Endothelial cell of umbilical vein (primary cell): ENCODE results near the gene DPH1. TPM values are rescaled to one million over a fixed set of nuclear protein-coding genes. Genes with fewer than 3 reads are reported as not detected.
A peak's percentile ranks its signal among the peaks of the same experiment; 100 is the strongest.

ENCODE experiments used
- BruUV-seq: library from RNA; stranded (reverse); fragments of 400-500 nt; replicated peaks from 2 replicates; lab custom pipeline; 2021; lab: Mats Ljungman, UMichigan
- CTCF ChIA-PET: fragments of 300-600, 350-600 bp; sonication (Branson Sonifier 250); formaldehyde crosslinking; loops from one replicate; lab custom pipeline; 2021; ENCODE audit warnings: antibody characterized with exemption, inconsistent platforms; lab: Charles Lee
- POLR2A ChIA-PET: fragments of 300-600, 350-600 bp; sonication (Branson Sonifier 250); formaldehyde crosslinking; loops from one replicate; lab custom pipeline; 2021; ENCODE audit warnings: antibody characterized with exemption, inconsistent platforms; lab: Charles Lee
- DNase-seq: peaks from one replicate; pipeline ENCODE4 v3.0.0-alpha.2; 2011; ENCODE audit warnings: low read depth, low spot score
- FAIRE-seq: peaks from 2 replicates; lab custom pipeline; 2011; peaks lifted over from hg19 to GRCh38; lab: Jason Lieb, UNC
- H2AFZ ChIP-seq: 2 replicates; pipeline ENCODE4 v1.6.0; 2012; ENCODE audit warnings: low read depth, low read length, control low read depth, inconsistent platforms
- H3K27ac ChIP-seq: 2 replicates; pipeline ENCODE4 v1.5.1; 2011; ENCODE audit warnings: low read depth, mild to moderate bottlenecking, control low read depth, low read length, moderate library complexity; ENCODE audit not compliant: insufficient read depth
- H3K27me3 ChIP-seq, 2 experiments: 2 replicates each; pipeline versions ENCODE4 v1.6.0 to v1.6.1; 2011; ENCODE audit warnings: low read length in 2 of 2, mixed read lengths in 1 of 2; ENCODE audit not compliant: control insufficient read depth in 2 of 2, insufficient read depth in 2 of 2
- H3K36me3 ChIP-seq, 2 experiments: 2 replicates in 1 of 2; 3 replicates in 1 of 2; pipeline ENCODE4 v1.5.1; 2011; ENCODE audit warnings: low read length in 2 of 2, mild to moderate bottlenecking in 1 of 2, moderate library complexity in 1 of 2; ENCODE audit not compliant: control insufficient read depth in 2 of 2, insufficient read depth in 2 of 2; ENCODE audit errors: extremely low read depth in 1 of 2
- H3K4me1 ChIP-seq: 3 replicates; pipeline ENCODE4 v1.5.1; 2011; ENCODE audit warnings: mild to moderate bottlenecking, low read length; ENCODE audit not compliant: control insufficient read depth, insufficient read depth; ENCODE audit errors: extremely low read depth
- H3K4me2 ChIP-seq: 2 replicates; pipeline ENCODE4 v1.6.1; 2011; ENCODE audit warnings: low read length, control low read depth, mixed read lengths; ENCODE audit not compliant: insufficient read depth
- H3K4me3 ChIP-seq, 3 experiments: fragments of 200-600 bp in 1 of 3; sonication (generic), shearing (Covaris generic) in 1 of 3; replicated peaks in 1 of 3; 2 replicates each; pipeline ENCODE4 v1.5.1; 2011 to 2016; ENCODE audit warnings: control low read depth in 3 of 3, low read length in 3 of 3, mild to moderate bottlenecking in 2 of 3, inconsistent platforms in 1 of 3, low read depth in 1 of 3, moderate library complexity in 1 of 3; ENCODE audit not compliant: insufficient read depth in 1 of 3
- H3K79me2 ChIP-seq: 2 replicates; pipeline ENCODE4 v1.6.0; 2012; ENCODE audit warnings: low read length, inconsistent platforms; ENCODE audit not compliant: control insufficient read depth, insufficient read depth
- H3K9ac ChIP-seq: replicated peaks from 2 replicates; pipeline ENCODE3; 2011; ENCODE audit warnings: low read length, control low read depth; ENCODE audit not compliant: insufficient read depth; ENCODE audit errors: extremely low read depth
- H3K9me1 ChIP-seq: replicated peaks from 3 replicates; pipeline ENCODE4 v1.6.0; 2011; ENCODE audit warnings: mild to moderate bottlenecking, low read length; ENCODE audit not compliant: control insufficient read depth, insufficient read depth; ENCODE audit errors: extremely low read depth
- H3K9me3 ChIP-seq: replicated peaks from 2 replicates; pipeline ENCODE4 v1.5.1; 2012; ENCODE audit warnings: low read length, inconsistent platforms; ENCODE audit not compliant: control insufficient read depth, insufficient read depth
- H4K20me1 ChIP-seq: replicated peaks from 2 replicates; pipeline ENCODE3; 2011; ENCODE audit warnings: mild to moderate bottlenecking, low read length; ENCODE audit not compliant: control insufficient read depth, insufficient read depth; ENCODE audit errors: extremely low read depth
- EZH2 ChIP-seq: IDR thresholded peaks from 2 replicates; pipeline ENCODE4 v1.6.1; 2012; ENCODE audit warnings: borderline replicate concordance, low read depth, mild to moderate bottlenecking, moderate library complexity, low read length, inconsistent platforms; ENCODE audit not compliant: severe bottlenecking
- MYC ChIP-seq: IDR thresholded peaks from one replicate; pipeline ENCODE4 v1.6.1; 2011; ENCODE audit warnings: mild to moderate bottlenecking, low read depth, low read length
- POLR2AphosphoS5 ChIP-seq: IDR thresholded peaks from 2 replicates; pipeline ENCODE4 v1.6.1; 2012; ENCODE audit warnings: low read depth, mild to moderate bottlenecking, control low read depth, low read length, moderate library complexity; ENCODE audit not compliant: insufficient read depth
- dilution Hi-C: fragments of 300-500 bp; cut with MboI; formaldehyde crosslinking; loops from one replicate; pipeline ENCODE4 v1.15.0; 2019; ENCODE audit warnings: low sequenced_read_pairs; ENCODE audit not compliant: extremely low pct_ligation_motif_present
- intact Hi-C: fragments of 100-400 bp; cut with micrococcal nuclease; formaldehyde crosslinking; loops from one replicate; pipeline ENCODE4 v1.10.0; 2022
- polyA plus RNA-seq, 4 experiments: library from polyadenylated mRNA; depleted of rRNA in 3 of 4; stranded (reverse) in 3 of 4; unstranded in 1 of 4; fragments of >200 nt; gene quantifications; 2 replicates each; pipeline versions ENCODE4 v1.2.1 to v1.2.3, GENCODE V29; 2011 to 2012; ENCODE audit warnings: missing spikeins in 1 of 4
- total RNA-seq: library from RNA; stranded (reverse); gene quantifications from 2 replicates; pipeline ENCODE4 v1.2.3, GENCODE V29; 2021
- TF ChIP-seq, protein P1 (sequence below), 2 donors: IDR thresholded peaks; 1 replicate in 1 of 2; 2 replicates in 1 of 2; pipeline ENCODE4 v1.5.1; 2011; ENCODE audit warnings: low read length in 2 of 2, mild to moderate bottlenecking in 2 of 2, moderate library complexity in 2 of 2, control low read depth in 1 of 2, inconsistent platforms in 1 of 2, low read depth in 1 of 2; ENCODE audit not compliant: insufficient read depth in 1 of 2; ENCODE audit errors: extremely low read depth in 1 of 2
- TF ChIP-seq, protein P2 (sequence below): IDR thresholded peaks from 2 replicates; pipeline ENCODE4 v1.6.1; 2011; ENCODE audit not compliant: insufficient read depth, insufficient read length

DPH1 gene
- total and polyA plus RNA-seq, 2 donors (not counting 3 experiments of a cell fraction or from before 2014, with no cell fraction given), result 37.8 to 45.6 TPM

DNA sequence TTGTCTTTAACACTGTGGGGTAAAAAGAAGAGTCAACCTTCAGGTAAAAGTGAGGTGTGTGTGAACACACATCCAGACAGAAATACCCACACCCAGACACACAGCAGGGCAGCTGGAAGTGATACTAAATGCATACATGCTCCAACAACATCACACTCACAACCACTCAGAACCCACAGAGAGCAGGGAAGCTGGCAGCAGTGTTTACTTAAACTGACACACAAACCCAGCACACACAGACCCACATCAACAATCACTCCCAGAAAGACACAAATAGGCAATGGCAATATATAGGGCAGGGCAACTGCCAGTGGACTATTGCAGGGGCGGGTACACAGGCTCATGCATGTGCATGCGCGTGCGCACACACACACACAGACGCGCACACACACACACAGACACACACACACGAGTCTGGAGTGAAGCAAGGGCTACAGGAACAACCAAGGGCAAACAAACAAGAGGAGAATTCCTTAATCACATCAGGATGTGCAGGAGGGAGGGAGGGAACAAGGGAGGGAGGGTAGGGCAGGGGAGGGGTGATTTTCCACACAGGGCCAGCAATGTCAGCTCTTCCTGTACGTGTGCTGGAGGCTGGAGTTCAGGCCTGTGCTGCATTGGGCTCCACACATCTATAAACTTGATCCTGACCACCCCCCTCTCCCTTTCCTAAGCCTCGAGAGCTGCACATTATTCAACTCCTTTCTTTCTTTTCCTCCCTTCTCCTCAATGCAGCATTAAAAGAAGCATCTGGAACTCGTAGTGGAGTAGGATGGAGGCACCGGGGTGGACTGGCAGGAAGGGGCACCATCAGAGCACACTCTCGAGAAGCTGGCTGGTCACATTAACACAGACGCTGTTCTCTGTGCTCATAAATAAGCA, 55.1 kb downstream of the DPH1 start:
- H3K9ac ChIP-seq, result peak overlapping the region; percentile 54
- H4K20me1 ChIP-seq, result no peaks in the 10 kb centered on the region
- BruUV-seq, result no TSS peak
- peak overlapping the region; percentile 3 for H2AFZ ChIP-seq
- CTCF ChIA-PET, result interaction anchor here (1.0 to 9.2 kb wide), 15 partner anchors 10 to 160 kb away, joined by 3 to 76 read pairs (median 4); partner anchors contain the start of gene HIC1
- peaks cover 60% of the 10 kb centered on the region for H3K4me1 ChIP-seq
- H3K9me3 ChIP-seq, result no peaks in the 10 kb centered on the region
- H3K27me3 ChIP-seq, result no peaks in the 10 kb centered on the region
- DNase-seq (peak; percentile 98), FAIRE-seq (peak; percentile 90)
- peak; percentile 44 for TF ChIP-seq MYC
- TF ChIP-seq EZH2, result no peak
- TF ChIP-seq, protein P1, sequence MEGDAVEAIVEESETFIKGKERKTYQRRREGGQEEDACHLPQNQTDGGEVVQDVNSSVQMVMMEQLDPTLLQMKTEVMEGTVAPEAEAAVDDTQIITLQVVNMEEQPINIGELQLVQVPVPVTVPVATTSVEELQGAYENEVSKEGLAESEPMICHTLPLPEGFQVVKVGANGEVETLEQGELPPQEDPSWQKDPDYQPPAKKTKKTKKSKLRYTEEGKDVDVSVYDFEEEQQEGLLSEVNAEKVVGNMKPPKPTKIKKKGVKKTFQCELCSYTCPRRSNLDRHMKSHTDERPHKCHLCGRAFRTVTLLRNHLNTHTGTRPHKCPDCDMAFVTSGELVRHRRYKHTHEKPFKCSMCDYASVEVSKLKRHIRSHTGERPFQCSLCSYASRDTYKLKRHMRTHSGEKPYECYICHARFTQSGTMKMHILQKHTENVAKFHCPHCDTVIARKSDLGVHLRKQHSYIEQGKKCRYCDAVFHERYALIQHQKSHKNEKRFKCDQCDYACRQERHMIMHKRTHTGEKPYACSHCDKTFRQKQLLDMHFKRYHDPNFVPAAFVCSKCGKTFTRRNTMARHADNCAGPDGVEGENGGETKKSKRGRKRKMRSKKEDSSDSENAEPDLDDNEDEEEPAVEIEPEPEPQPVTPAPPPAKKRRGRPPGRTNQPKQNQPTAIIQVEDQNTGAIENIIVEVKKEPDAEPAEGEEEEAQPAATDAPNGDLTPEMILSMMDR (IDR thresholded peaks at IDR 0.05; ENCODE audit: extremely low read depth in 1 of 2, insufficient read depth in 1 of 2, low read depth in 1 of 2, low read length in 2 of 2), result no peak
- peak; percentile 86 for TF ChIP-seq POLR2AphosphoS5
- TF ChIP-seq, protein P2, sequence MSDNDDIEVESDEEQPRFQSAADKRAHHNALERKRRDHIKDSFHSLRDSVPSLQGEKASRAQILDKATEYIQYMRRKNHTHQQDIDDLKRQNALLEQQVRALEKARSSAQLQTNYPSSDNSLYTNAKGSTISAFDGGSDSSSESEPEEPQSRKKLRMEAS, result peak; percentile 31
- POLR2A ChIA-PET, result no interaction called here
- dilution Hi-C loops, result no loop called here
- peak overlapping the region; percentile 86 for H3K27ac ChIP-seq
- no peaks in the 10 kb centered on the region for H3K79me2 ChIP-seq
- no peak overlapping the region for H3K4me3 ChIP-seq
- H3K9me1 ChIP-seq, result no peaks in the 10 kb centered on the region
- intact Hi-C loops, result loop anchor here (1.0 kb wide), 3 partner anchors 14 to 159 kb away; no protein-coding TSS in a partner anchor
- H3K36me3 ChIP-seq, result peaks cover 3 to 13% of the 10 kb centered on the region in 2 experiments
- H3K4me2 ChIP-seq, result peak overlapping the region; percentile 35
